ENCODE results near the gene RGCC.
"Not testable (repeated sequence)": the region's sequence is repeated elsewhere in the genome, so short reads cannot be mapped to it uniquely, and the experiment has no call there.

The RGCC gene, protein sequence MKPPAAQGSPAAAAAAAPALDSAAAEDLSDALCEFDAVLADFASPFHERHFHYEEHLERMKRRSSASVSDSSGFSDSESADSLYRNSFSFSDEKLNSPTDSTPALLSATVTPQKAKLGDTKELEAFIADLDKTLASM

DNA sequence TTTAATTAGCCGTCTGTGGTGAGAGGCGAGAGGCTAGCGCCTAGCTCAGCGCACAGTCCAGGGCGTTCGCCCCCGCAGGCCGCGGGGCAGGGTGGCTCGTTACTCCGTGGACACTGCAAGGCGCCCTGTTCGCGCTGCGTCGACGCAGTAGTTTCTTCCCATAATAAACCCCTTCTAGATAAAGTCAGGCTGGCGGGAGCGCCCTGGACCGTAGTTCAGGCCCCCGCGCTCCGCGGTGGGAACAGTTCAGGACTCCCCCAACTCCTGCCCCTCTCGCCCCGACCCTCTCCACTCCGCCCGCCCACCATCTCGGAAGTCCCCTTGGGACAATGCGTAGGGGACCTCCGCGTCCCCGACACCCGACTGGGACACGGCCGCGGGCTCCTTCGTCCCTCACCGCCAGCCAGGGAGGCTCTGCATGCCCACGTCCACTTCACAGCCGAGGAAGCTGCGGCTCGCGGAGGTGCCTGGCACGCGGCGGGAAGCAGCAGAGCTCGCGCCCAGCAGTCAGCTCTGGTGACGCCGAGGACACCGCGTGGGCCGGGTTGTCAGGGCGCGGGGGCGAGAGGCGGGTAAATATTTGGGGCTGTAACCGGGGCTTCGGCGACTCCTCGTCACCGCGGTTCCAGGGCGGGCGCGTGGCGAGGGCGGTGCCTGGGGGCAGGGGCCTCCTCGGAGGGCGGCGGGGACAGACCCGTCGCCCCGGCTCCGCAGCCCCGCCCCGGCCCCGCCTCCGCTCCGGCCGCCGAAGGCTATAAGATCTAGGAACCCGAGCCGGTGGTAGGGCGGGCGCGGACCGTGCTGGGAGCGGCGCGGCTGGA is at the start of gene RGCC:
Gene RGCC, plus strand, starts transcription at position 783 of the 821 bp plus-strand sequence. CDS start 158 bp downstream, outside the sequence.
- DNase-seq, result no peak

DNA sequence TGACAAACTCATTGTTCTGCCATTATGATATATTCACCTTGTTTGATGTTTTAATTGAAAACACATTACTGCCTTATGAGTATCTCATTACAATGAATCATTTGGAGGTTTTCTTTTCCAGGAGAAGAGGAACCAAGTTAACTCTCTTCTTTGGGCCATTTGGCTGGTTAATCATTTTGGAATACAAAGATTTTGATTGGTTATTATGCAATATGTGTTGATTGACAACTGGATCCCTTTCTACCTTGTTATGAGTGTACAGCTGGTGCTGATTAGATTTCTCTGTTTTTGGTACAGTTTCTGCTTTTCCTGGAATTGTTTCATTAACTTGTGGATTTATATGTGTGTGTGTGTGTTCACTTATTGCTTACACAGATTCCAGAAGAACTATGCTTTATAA is 49.2 kb upstream of the RGCC start:
- no peak for DNase-seq

DNA sequence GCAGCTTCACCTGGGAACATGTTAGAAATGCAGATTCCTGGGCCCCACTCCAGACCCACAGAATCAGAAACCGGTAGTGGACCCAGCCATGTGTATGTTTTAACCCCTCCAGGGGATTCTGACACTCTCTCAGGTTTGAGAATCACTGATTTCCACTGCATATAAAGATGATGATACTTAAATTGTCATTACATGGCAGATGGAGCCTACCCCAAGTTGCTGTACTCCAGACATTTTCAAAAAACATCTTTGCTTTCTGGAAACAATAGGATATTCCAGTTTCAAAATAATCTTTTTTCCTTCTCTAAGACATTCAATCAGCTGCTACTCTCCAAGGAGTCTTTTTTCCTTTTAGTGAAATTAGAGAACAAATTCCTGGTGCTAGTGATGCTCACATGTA is 48.6 kb upstream of the RGCC start:
- no peak for DNase-seq

DNA sequence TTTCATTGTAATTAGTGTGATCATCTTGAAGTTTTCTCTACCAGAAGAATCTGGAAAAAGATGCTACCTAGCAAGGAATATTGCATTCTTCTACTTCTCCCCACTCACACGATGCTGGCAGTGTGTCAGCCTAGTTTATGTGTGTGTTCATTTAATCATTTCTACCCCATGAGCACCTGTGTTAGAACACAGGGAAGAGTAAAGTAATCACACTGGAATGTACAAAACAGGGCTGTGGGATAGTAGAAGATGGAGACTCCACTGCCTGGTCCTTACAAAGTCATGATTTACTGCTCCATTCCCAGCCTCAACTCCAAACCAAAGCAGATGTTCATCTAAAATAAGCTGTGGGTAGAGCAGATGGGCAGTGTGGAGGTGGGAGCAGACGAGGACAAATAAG is 47.7 kb upstream of the RGCC start:
- no peak for DNase-seq

DNA sequence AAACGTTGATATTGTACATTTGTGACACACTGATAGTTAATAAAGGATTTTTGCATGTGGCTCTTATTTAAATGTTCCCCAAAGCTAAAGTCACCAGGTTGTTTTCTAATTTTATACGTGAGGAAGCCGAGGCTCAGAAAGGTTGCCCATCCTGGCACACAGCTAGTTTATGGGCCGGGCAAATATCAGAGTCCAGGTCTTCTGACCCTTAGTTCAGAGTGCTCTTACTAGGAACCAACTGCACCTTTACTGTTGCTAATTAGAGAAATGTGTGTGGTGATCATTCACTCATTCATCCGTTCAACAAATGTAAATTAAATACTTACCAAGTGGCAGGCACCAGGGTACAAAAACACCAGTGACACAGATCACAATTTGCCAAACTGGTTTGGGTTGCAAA is 46.3 kb upstream of the RGCC start:
- DNase-seq, result no peak

DNA sequence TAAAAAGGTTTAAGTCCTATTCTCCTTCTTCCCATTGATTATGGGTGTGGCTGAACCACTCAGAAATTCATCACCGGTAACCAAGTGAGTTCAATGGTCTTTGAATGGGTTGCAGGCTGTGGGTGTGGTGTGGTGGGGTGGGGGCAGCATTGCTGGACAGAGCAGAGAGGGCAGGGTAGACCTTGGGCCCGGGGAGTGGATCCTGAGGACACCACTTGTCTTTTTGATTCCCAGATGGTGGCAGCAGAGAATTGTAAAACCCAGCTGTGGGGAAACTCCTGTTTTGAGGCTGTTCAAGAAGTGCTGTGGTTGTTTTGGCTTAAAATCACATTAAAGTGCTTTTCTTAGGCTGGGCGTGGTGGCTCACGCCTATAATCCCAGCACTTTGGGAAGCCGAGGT is 45.8 kb upstream of the RGCC start:
- no peak for DNase-seq

DNA sequence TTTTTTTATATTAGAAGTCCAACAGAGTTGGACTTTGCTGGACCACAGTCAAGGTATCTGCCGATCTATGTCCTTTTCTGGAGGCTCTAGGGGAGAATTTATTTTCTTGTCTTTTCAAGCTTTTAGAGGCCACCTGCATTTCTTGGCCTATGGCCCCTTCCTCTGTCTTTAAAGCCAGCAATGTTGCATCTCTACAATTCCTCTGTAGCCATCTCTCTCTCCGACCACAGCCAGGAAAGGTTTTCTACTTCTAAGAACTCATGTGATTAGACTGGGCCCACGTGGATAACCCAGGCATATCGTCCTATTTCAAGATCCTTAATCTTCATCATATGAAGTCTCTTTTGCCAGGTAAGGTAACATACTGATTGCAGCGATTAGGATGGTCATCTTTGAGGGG is 43.5 kb upstream of the RGCC start:
- no peak for DNase-seq

DNA sequence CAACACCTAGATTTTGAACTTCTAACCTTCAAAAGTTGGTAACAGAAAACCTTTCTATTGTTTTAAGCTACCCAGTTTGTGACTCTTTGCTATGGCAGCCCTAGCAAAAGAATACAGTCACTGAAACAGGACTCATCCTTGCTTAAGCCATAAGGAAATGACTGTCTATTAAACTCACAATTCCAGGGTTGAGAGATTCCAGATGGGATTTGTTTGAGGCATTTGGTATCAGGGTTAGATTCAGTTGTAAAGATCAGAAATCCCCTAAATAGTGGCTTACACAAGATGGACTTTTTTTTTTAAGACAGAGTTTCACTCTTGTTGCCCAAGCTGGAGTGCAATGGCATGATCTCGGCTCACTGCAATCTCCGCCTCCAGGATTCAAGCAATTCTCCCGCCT is 41.1 kb upstream of the RGCC start:
- no peak for DNase-seq

DNA sequence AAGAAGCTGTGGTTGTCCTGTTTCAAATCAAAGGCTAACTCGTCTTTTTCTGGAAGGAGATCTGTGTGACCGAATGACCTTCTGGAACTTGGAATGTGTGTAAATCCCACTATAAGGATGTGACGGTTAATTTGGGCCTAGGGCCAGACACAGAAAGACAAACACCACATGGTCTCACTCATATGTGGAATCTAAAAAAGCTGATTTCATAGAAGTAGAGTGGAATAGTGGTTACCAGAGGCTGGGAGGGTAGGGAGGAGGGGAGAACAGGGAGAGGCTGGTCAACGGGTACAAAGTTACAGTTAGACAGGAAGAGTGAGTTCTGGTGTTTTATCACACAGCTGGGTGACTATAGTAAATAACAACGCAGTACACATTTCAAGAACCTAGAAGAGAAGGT is 39.3 kb upstream of the RGCC start:
- no peak for DNase-seq

DNA sequence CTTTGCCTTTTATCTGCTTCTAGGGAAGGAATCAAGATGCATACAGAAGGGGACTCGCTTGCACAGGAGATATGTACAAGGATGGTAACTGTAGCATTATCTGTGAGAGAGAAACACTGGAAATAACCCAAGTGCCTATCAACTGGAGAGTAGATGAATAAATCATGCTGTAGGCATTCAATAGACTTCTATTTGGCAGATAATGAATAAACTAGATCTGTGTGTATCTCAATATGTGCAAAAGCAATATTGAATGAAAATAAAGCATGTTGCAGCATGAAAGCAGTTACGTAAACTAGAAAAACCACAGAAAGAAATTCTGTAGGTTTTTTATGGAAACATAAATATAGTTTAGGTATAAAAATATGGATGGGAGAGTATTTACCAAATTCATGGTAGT is 38.6 kb upstream of the RGCC start:
- DNase-seq, result no peak

DNA sequence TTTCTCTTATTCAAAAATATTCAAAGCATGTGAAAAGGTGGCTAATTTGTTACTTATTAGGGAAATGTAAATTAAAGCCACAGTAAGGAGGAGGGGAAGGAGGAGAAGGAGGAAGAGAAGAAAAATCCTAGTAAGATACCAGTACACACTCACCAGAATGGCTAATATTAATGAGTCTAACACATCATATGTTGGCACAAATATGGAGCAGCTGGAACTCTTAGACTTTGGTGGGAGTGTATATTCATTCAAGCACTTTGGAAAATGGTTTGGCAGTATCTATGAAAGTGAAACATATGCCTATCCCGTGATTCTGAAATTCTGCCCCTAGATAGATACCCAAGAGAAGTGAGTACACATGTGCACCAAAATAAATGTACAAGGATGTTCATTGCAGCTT is 38.1 kb upstream of the RGCC start:
- no peak for DNase-seq

DNA sequence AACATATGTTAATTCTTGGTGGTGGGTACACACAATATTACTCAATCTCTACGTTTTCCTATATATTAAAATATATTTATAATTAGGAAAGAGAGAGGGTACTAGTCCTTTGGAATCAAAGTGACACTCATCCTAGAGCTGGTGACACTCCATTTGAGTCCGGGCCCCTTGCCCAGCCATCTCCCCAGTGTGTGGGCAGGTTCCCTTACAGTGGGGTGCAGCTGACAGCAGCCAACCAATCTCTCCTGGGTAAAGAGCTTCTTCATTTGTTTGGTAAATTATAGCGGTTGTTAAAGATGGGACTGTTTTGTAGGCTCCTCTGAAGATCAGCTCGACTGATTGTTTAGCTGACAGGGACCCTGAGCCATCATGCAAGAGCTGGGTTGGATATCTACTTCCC is 37.2 kb upstream of the RGCC start:
- DNase-seq, result no peak

DNA sequence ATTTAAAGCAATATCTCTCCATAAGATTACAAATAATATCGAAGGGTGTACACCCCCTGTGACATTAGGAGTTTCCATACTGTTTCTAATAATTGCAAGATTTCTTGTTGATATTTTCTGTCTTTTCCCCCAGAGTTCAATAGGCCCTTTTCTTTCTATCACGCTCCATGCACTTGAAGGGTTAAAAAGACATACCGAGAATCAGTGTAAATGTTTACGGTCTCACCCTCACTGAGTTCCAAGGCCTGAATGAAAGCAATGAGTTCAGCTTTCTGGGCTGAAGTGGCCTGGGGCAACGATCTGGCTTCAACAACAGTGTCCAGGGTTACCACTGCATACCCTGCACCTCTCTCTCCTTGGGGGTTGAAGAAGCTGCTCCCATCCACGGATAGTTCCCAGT is 36.0 kb upstream of the RGCC start:
- not testable (repeated sequence) for DNase-seq

DNA sequence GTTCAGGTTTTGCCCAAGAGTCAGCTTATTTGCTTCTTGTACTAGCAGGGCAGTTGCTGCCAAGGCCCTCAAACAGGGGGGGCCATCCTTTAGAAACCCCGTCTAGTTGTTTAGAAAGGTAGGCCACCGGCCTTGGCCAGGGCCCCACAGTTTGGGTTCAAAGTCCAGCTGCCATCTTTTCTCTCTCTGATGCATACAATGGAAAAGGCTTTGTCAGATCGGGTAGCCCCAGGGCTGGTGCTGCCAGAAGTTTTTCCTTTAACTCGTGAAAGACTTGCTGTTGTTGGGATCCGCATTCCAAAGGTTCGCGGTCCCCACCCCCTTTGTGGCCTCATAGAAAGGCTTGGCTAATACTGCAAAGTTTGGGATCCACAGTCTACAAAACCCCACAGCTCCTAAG is 35.4 kb upstream of the RGCC start:
- not testable (repeated sequence) for DNase-seq

DNA sequence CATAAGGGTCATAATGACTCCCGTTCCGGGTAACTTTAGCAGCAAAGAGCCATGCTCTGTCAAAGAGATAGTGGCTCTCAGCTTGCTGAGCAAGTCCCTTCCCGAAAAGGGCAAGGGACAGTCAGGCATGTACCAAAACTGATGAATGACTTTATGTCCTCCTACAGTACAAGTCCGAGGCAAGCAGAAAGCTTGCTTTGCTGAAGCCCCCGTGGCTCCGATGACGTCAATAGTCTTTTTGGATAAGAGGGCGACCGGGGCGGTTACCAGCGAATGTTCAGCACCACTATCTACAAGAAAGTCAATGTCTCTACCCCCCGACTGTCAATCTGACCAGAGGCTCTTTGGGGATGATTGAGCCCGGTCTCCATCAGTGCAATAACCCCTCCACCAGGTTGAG is 34.1 kb upstream of the RGCC start:
- DNase-seq, result not testable (repeated sequence)

DNA sequence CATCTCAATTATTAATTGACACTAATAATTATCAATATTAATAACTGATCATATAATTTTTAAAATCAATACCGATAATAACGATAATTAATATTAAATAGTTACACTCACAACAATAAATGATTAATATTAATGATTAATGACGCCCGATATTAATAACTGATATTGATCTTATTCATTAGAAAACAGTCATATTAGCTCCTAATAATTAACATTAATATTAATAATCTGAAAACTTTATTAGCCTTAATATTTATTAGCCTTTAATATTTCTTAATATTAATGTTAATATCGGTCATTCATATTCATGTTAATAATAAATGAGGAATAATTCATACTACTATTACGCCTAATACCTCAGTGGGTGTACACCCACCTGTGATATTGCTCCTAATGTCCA is 32.7 kb upstream of the RGCC start:
- not testable (repeated sequence) for DNase-seq

DNA sequence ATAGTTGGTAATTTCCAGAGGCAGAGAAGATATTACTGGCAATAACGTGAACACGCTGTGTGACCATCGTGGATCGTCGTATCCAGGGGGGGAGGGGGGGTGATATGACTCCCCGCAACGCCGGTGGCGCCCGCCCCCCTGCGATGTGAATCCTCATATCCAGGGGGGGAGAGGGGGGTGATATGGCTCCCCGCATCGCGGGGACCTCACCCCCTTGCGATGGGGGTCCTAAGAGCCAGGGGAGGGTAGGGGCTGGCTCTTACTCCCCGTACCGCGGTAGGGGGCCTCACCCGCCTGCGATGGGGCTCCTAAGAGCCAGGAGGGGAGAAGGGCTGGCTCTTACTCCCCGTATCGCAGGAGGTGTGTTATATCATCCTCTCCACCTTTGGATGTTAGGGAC is 31.3 kb upstream of the RGCC start:
- DNase-seq, result no peak

DNA sequence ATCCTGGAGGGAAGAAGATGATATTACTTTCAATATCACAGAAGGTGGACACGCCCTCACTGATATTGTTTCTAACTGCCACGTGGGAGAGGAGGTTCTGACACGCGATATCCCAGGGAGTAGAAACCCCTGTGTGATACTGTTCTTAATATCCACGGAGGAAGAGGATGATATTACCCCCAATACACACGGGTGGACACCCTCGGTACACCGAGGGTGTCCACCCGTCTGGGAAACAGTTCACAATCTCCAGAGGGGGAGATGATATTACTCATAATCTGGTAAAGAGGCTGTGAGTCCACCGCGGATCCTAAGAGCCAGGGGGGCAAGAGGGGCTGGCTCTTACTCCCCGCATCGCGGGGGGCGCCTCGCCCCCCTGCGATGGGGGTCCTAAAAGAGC is 29.7 kb upstream of the RGCC start:
- no peak for DNase-seq

DNA sequence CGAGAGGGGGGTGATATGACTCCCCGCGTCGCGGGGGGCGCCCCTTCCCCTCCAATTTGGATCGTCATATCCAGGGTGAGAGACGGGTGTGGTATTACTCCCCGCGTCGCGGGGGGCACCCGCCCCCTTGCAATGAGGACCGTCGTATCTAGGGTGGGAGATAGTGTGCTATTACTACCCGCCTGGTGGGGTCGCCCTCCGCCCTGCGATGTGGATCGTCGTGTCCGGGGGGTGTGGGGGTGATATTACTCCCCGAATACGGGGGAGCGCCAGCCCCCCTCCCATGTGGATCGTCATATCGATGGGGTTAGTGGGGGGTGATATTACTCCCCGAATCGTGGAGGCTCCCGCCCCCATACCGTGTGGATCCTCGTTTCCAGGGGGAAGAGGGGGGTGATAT is 29.2 kb upstream of the RGCC start:
- no peak for DNase-seq

DNA sequence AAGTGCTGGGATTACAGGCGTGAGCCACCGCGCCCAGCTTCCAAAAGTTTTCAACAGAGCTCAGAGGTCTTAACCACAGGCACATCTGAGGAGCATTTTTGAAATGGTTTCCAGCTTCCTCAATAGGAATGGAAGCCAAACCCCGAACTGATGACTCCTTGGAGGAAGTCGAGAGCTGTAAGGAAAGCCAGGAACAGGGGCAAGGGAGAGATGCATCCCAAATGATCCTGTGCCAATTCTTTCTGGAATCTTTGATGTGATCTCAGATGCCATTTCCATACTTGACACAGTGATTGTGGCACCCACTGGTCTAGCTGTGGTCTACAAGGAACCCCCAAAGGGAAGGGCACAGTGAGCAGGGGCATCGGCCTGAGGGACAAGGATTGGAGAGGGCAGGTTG is 23.3 kb upstream of the RGCC start:
- not testable (repeated sequence) for DNase-seq

DNA sequence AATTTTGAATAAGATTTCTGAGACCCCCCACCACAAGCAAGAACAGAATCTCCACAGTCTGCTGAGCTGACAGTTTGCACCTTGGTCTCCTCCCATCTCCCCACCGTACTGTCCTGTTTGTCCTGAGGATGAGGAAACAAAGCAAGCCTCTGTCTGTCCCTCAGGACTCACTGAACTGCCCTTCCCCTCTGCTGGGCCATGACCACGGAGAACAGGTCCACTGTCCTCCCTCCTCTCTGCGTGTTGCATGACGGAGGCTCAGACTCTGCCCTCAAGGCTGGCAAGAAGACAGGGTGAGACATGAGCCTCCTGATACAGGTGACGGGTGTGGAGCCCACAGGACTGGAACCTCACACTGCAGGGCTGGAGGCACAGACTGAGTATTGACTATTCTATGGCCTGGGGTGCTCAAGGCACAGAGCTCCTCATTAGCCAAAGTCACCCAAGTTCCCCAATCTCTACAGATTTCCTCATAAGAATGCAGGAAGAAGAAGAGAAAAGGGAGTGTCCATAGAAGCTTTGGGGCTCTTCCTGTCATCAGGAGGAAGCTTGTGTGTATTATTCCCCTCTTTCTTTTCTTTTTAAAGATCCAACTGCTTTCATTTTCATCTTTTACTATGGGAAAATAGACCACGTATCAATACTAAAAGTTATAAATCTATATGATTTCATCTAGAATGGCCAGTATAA is 22.4 kb upstream of the RGCC start:
- DNase-seq, result no peak

DNA sequence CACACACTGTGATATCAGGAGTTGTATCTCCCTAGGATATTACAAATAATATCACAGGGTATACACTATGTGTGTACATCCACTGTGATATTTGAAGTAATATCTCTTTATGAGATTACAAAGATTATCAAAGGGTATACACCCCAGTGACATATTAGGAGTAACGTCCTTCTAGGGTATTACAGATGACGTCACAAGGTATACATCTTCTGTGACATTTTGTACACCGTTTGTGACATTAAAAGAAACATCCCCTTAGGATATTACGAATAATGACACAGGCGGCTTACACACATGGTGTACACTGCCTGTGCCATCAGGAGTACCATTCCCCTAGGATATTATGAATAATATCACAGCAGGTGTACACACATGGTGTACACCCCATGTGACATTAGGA is 13.4 kb upstream of the RGCC start:
- no peak for DNase-seq

DNA sequence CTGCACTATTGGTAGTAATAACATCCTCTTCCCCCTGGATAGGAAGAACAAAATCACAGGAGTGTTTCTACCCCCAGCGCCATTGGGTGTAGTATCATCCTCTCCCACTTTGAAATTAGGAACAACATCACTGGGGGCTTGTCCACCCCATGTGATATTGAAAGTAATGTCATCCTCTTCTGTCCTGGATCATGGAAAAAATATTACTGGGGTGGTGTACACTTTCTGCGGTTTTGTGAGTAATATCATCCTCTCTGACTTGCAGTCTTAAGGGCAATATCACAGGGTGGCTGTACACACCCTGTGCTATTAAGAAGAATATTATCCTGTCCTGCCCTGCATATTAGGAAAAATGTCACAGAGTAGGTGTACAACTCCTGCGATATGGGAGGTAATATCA is 4.9 kb upstream of the RGCC start:
- DNase-seq, result no peak

DNA sequence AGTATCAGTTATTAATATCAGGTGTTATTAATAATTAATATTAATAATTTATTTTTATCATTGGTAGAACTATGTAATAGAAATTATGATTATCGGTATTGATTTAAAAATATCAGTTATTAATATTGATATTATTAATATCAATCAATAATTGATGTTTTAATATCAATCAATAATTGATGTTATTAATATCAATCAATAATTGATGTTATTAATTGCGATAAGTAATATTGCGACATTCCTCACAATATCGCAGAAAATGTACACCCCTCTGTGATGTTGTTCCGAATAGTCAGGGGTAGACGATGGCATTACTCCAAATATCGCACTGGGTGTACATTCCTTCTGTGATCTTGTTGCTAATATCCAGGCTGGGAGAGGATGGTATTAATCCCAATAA is 3.7 kb upstream of the RGCC start:
- no peak for DNase-seq
